Right hindlimb (tissue), 1 donor: ENCODE data around the gene RIPOR2.
"Not testable (repeated sequence)": the region's sequence is repeated elsewhere in the genome, so short reads cannot be mapped to it uniquely, and the experiment has no call there.

ENCODE experiments used
- DNase-seq: peaks from one replicate; pipeline ENCODE4 v3.0.0-alpha.2; 2018

The RIPOR2 gene

DNA sequence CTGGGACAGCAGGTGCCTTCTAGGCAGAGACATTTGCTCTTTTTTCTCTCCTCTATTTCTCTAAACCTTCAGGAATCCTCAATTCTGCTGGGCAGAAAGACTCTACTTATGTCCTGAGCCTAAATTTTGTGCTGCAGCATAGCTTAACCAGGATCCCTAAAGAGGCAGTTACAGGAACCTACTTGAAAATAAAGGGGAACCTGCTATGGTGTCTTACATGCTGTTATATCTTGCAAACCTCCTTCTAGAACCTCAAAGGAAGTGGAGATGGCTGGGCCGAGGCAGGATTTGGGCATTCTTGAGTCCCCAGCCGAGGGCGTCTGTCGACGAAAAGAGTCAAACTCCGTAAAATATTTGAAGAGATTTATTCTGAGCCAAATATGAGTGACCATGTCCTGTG lies 178.1 kb downstream of the RIPOR2 start:
- no peak for DNase-seq

DNA sequence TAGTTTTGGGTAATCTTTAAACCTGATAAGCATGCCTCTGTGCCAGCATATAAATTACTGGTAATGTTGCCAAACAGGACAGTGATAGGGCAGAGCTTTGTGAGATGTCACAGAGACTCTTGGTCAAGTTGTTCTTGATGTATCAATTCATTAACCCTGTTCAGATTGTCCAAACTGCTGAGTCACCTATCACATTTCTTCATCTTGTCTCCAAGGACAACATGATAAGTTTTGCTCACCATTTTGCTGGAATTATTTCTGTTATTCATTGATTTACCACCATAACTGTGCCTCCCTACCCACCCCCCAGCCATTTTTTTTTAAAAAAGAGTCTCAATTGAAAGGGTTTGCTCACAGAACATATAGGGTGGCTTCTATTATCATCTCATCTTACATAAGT lies 180.5 kb downstream of the RIPOR2 start:
- DNase-seq, result no peak

GRCh38 chr6:24754378-24754777 lies 181.4 kb downstream of the RIPOR2 start:
- DNase-seq, result not testable (repeated sequence)
